ENCODE results near the gene CLDN5.

DNA sequence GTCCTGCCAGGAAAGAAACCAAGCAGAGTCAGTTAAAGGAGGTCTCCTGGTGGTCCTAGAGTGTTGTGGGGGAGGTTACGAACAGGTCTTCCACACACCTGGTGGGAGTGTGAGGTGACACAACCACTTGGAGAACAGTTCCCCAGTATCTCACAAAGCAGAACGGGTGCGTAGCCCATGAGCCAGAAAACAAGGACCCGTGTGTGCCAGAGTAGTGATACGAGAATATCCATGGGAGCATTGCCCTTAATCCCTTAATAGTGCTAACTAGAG, 21.7 kb upstream of the CLDN5 start:
- TF ChIP-seq POLR2A (IDR thresholded peaks at IDR 0.05; ENCODE audit: low read depth, low read length) (no peak), POLR2AphosphoS5 (IDR thresholded peaks at IDR 0.05; ENCODE audit: low read depth, low read length) (no peak), POU2F2 (IDR thresholded peaks at IDR 0.05; ENCODE audit: low read depth, low read length) (no peak), SPI1 (IDR thresholded peaks at IDR 0.05; ENCODE audit: low read depth, low read length) (no peak), TAF1 (IDR thresholded peaks at IDR 0.05; ENCODE audit: low read depth, low read length) (no peak), PAX5 (IDR thresholded peaks at IDR 0.05; ENCODE audit: insufficient read depth, low read length, severe bottlenecking) (no peak)
